CD4-positive, alpha-beta T cell treated with Interleukin-1 beta for 1 hour (primary cell): ENCODE results near the gene TTLL10.

ENCODE experiments used
- DNase-seq, 2 donors: peaks; one replicate each; pipeline ENCODE4 v3.0.0-alpha.2; 2020 to 2022

The TTLL10 gene

GRCh38 chr1:1223321-1223720, 49.6 kb downstream of the TTLL10 start:
- no peak for DNase-seq

GRCh38 chr1:1223891-1224290, 50.2 kb downstream of the TTLL10 start:
- DNase-seq: no peak

- DNase-seq: no peak
Measured at GRCh38 chr1:1225238-1225845, 51.7 kb downstream of the TTLL10 start.

GRCh38 chr1:1225913-1226312, 52.2 kb downstream of the TTLL10 start:
- no peak for DNase-seq

- no peak for DNase-seq
Measured at GRCh38 chr1:1226566-1227362, 53.1 kb downstream of the TTLL10 start.

- DNase-seq: no peak
Measured at GRCh38 chr1:1227386-1227785, 53.7 kb downstream of the TTLL10 start.

- no peak for DNase-seq
Measured at GRCh38 chr1:1228187-1228586, 54.5 kb downstream of the TTLL10 start.

GRCh38 chr1:1228596-1229321, 55.1 kb downstream of the TTLL10 start:
- no peak for DNase-seq

GRCh38 chr1:1229770-1230169, 56.1 kb downstream of the TTLL10 start:
- DNase-seq: no peak

- DNase-seq: no peak
Measured at GRCh38 chr1:1230656-1231399, 57.1 kb downstream of the TTLL10 start.

- DNase-seq: peak; percentile 97 to 98
Measured at GRCh38 chr1:1231400-1232207, 57.9 kb downstream of the TTLL10 start, which contains the start of gene SDF4. TSS of gene SDF4 (minus strand) at chr1:1232001. CDS start at chr1:1228772, 3,229 bp downstream.

- DNase-seq: no peak
Measured at GRCh38 chr1:1232208-1232795, 58.6 kb downstream of the TTLL10 start, which contains the start of gene B3GALT6. TSS of gene B3GALT6 (plus strand) at chr1:1232237. CDS start at chr1:1232279, 42 bp downstream.

- DNase-seq: no peak
Measured at GRCh38 chr1:1232796-1233566, 59.3 kb downstream of the TTLL10 start.

- no peak for DNase-seq
Measured at GRCh38 chr1:1233567-1233892, 59.9 kb downstream of the TTLL10 start.

- no peak for DNase-seq
Measured at GRCh38 chr1:1234180-1234808, 60.6 kb downstream of the TTLL10 start.

GRCh38 chr1:1235016-1235744, 61.5 kb downstream of the TTLL10 start:
- DNase-seq: no peak

- DNase-seq: no peak
Measured at GRCh38 chr1:1236176-1236763, 62.6 kb downstream of the TTLL10 start.

GRCh38 chr1:1236945-1237873, 63.5 kb downstream of the TTLL10 start:
- DNase-seq: no peak
